Right renal cortex interstitium (tissue), 3 donors: Measurements from ENCODE around the gene ETV7. TPM values are rescaled to one million over a fixed set of nuclear protein-coding genes. Genes with fewer than 3 reads are reported as not detected.
"Not testable (repeated sequence)": the region's sequence is repeated elsewhere in the genome, so short reads cannot be mapped to it uniquely, and the experiment has no call there.

Source experiments
- DNase-seq, 3 donors: peaks; one replicate each; pipeline ENCODE4 v3.0.0-alpha.2; 2013; ENCODE audit warnings: low read depth in 3 of 3, low spot score in 2 of 3
- polyA plus RNA-seq, 3 donors: library from polyadenylated mRNA; unstranded; fragments of 120-200 nt; gene quantifications; one replicate each; pipeline ENCODE4 v1.2.1, GENCODE V29; 2013; ENCODE audit not compliant: insufficient read length in 3 of 3

Gene ETV7
- polyA plus RNA-seq, 3 donors: 0.08 to 0.11 TPM; not detected in 1

DNA sequence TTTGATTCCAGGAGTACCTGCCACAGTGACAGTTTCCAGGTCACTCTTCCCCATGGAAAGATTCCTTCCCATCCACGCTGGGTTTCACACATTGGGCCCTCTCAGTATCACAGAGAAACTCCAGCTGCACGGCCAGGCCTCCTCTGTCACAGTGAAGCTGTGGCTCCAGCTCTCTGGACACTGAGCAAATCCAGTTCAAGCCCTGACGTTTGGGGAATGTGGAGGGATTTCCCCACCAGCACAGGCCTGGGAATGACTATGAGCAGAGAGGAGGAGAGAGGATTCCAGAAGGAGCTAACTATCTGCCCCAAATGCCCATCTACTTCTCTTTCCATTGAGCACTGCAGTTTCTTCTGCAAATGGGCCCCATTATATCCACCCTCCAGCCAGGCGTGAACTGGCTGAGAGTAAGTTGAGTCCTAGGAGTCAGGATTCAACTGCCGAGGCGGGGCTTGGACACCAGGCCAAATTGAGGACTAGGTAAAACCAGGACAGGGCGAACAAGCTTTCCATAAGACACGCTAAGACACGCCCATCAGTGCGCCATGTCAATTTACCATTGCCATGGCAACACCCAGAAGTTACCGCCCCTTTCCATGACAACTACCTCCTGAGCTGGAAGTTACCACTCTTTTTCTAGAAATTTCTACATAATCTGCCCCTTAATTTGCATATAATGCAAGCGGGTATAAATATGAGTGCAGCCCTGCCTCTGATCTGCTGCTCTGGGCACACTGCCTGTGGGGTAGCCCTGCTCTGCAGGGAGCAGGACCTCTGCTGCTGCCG, 41.6 kb downstream of the ETV7 start:
- no peak for DNase-seq

DNA sequence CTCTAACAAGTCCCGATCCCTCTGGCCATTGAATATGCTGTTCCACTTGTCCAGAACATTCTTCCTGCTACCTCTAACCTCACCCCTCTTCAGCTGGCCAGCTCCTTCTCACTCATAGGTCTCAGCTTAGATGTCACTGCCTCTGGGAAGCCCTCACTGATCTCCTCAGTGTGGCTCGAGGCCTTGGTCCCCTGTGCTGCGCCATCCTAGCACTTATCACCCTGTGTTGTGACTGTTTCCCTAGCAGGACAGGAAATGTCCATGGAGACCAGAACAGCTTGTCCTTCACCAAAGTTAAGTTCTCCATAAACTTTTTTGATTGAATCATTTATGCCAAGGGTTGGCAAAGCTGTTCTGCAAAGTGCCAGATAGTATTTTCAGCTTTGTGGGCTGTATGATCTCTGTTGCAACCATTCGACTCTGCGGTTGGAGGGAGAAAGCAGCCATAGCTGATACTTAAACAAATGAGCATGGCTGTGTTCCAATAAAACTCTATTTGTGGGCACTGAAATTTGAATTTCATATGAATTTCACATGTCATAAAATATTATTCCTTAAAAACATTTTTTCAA, 44.3 kb downstream of the ETV7 start:
- DNase-seq: no peak

DNA sequence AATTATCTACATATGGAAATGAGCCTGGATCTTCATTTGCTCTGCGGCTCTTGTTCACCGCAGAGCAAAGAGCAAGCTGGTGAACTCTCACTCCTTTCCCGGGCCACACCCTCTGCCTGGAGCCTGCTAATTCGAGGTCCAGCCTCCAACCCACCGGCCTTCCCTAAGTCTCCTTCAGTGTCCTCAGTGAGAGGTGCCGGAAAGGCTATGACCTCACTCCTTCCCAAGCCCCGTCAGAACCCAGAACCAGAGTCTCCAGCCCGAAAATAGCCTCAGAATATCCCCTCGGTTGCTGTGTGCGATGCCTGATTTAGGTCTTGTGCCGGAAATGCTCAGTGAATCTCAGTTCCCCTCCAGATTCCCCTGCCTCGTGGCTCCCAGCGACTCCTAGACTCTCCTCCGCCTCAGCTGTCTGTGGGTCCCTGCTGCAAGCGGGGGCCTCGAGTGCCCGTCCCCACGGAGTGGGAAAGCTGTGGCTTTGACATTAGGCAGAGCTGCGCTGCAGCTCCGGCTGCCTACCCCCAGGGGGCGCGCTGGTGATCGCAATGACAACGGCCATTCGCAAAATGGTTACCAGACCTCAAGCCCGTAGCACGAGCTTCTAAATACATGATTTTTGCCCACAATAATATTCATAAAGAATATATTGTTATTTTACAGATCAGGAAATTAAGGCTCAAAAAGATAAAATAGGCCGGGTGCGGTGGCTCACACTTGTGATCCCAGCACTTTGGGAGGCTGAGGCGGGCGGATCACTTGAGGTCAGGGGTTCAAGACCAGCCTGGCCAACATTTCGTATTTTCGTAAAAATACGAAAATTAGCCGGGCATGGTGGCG, 46.6 kb downstream of the ETV7 start:
- DNase-seq: no peak

DNA sequence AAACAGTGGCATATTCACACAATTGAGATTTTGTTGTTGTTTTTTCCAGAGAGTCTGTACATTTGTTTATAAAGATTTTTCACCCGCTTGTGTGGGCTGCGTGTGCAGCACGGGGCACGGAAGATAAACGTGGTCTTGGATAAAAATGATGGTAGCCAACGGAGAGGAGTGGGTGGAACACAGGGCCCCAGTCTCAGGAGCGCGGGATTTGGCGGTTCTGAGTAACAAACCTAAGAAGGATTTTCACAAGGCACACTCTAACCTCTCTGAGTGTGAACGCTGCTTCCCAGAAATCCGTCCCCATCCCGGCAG, 47.2 kb downstream of the ETV7 start:
- no peak for DNase-seq

DNA sequence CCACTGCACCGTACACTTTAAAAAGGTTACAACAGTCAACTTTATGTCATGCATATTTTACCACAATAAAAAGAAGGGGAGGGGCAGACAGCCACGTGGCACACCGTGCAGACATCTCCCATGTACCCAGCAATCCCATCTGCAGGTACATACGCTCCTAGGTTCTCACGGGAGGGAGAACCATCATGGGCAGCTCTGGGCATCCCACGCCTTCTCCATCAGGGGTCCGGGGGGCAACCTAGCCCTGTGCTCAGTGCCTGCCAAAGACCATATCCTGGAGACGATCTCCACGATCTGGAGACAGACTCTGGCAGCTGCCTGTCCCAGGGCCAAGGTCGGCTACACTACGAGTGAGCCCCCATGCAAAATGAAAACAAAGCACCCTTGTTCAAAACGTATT, 48.3 kb downstream of the ETV7 start:
- DNase-seq: no peak

DNA sequence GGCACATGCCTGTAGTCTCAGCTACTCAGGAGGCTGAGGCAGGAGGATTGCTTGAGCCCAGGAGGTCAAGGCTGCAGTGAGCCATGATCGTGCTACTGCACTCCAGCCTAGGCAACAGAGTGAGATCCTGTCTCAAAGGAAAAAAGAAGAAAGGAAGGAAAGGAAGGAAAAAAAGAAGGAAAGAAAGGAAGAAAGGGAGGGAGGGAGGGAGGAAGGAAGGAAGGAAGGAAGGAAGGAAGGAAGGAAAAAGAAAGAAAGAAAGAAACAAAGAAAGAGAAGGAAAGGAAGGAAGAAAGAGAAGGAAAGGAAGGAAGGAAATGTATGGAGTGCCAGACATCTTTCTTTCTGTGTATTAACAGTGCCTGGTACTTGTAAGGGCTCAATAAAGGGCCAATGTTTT, 49.2 kb downstream of the ETV7 start:
- not testable (repeated sequence) for DNase-seq

DNA sequence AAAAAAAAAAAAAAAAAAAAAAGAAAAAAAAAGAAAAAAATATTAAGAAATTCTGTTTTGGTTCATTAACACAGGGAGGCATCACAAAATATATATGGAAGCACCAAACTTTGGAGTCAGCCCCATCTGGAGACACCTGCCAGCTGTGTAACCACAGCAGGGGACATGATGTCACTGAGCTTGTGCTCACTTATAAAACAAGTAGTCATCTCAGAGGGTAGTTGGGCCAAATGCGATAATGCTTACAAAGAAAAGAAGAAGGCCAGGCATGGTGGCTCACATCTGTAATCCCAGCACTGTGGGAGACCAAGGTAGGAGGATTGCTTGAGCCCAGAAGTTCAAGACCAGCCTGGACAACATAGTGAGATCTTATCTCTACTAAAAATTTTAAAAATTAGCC, 49.7 kb downstream of the ETV7 start:
- no peak for DNase-seq

DNA sequence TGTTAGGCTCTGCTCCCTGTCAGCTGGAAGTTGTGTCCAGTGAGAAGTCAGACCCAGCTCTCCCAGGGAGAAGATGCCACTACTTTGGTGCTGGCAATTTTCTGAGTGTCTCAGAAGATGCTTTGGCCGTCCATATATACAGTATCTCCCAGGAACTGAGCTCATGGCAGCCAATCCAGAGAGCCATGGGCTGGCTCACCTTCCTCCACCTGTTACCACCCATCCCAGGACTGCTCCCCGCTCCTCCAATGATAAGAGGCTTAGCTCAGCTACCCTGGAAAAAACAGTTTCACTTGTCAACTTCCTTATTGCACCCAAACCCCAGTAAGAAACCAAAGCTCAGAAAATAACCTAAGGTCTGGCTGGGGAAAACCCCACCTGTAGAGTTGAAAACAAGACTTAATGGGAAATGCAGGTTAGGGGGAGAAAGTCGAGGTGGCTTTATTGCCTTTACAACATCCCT, 50.7 kb downstream of the ETV7 start, which contains the start of gene BNIP5:
Gene BNIP5 (minus strand): TSS at position 110 of the 463 bp plus-strand sequence. CDS start 6,198 bp downstream, outside the sequence.
- no peak for DNase-seq

DNA sequence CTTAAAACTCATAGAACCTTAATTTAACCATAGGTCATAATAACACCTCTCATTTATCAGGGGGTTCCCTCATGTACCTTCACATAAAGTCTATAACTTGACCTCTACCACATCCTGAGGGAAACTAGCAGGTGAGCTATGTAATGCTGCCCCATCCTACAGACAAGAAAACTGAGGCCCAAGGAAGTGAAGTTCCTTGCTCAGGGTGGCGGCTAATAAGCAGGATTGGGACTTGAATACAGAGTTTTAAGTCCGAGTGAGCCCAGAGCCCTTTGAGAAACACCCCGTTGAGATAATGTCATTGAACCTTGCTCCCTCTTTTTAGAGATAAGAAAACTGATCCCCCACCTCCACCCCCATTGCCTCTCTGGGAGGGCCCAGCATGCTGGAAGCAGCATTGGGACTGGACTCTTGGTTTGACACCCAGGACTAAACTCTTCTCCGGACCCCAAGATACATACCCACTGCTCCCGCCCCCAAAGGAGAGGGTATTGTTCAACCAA, 51.2 kb downstream of the ETV7 start:
- DNase-seq: no peak

DNA sequence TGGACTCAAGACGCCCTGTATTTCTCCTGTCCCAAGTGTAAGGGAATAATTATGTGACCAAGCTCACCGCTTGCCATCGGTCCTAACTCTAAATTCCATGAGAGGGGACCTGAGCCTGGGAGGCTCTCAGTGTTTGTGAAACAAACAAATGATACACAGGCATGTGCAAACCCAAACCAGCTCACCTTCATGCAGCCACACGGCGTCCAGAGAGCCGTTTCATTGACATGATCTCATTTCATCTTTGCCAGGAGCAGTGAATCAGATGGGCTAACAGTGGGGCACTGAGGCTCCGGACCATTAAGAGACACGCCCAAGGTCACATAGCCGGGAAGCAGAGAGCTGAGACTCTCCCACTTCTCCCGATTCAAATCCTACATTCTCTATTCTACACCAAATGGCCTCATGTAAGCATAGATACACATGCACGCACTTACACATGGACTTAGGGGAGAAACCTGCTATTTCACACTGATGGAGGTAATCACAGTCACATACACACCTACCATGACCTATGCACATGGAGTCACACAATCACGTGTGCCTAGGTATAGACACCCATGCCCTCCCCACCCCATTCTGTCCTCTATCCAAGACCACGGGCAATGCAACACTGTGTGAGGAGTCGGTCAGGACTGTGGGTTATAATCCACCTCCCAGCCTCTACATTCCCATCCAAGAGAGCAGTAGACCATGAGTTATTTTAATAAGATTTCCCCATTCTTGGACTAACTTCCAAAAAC, 51.8 kb downstream of the ETV7 start:
- no peak for DNase-seq

DNA sequence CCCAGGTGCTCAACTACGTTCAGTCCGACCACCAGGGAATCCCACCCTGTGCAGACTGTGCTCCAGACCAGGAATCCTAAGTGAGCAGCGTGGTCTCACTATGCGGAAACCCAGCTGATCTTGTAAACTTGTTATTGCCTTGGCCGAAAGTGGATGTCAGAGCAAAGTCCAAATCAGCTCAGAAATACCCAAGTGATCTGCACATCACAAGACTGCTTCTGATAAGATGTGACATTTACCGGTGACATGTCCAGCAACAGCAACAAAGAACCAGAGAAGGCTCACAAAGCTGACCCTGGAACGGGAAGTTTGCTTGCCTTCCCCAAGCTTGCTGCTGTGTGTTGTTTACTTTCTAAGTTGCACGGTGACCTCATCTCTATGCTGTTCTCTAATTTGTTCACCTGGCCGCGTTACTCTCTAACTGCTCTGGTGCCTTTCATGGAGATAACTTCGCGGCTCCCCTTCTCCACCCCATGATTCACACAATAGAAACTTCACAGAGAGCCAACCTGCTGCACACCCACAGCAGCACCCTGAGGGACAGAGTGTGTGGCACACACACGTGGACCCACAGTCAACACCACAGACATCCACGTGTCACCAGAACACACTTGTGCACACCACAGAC, 52.5 kb downstream of the ETV7 start:
- no peak for DNase-seq

DNA sequence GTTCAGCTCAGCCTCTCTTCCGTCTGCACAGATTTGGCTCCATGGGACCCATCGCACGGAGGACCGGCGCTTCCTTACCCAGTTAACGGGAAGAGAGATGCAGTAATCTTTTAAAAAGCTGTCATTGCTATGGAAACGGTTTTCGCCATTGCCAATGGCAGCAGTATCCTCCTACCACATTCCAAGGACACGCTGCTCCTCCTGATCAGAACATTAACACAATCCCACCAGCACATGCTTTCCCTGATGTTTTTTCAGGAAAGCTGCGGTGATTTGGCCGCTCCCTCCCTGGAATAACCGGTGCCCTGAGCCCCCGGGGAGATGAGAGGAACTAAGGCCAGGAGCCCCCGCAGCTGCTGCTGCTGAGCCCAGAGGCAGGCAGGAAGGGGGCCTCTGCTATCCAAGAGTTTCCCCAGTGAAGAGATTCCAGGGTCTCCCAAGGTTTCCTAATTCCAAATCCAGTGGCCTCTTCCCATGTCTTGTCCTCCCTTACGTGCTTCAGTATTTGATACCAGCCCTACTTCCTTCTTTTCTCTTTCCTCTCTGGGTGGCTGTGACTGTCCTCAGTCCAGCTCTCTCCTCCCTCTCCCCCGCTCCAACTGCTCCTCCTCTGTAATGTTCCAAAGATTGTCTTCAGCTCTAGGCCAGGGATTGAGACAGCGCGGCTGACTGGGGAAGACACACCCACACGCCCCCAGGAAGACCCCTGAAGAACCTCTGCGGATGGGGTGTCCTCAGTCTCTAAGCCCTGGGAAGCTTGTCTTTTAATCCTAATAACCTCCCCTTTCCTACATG, 53.3 kb downstream of the ETV7 start:
- no peak for DNase-seq

DNA sequence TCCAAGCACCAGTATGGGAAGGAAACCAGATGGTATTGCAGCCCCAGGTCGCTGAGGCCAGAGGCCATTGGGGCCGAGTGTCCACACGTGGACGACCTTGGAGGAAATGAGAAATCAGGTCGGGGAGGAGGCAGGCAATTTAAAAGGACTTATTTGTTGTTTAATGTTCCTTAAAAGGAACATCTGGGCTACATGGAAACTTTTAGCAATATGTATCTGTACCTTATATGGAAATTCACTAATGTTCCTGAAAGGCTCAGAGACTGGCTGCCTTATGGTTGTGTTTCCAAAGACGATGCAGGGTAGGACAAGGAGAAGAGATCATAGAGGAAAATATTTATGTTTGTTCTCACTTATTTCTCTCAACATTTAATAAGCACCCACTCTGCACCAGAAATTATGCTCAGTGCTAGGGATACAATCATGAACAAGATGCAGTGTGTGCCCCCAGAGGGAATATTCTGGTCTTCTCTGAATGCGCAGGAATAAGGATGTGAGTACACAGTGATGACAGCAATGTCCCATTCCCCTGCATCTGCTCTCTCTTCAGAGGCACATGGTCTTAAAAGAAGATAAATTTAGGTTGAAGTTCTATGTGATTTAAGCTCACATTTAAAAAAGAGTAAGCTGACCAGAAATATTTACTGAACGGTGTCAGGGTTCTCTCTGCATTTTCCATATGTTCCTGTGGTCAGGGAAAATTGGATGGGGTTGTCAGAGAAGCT, 54.1 kb downstream of the ETV7 start:
- no peak for DNase-seq

DNA sequence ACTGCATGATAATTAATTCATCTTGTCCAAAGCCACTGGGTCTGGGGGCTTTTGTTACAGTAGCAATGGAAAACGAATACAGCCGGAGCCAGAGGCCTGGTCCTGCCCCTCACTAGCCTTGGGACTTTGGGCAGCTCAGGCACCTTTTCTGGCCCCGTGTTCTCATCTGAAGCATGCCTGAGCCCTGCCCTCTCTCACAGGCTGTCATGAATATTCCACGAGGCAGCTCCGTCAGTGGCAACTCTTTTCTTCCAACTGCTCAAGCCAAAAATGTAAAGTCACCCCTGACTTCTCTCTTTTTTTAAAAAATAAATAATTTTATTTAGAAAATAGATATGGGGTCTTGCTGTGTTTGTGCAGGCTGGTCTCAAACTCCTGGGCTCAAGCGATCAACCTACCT, 56.1 kb downstream of the ETV7 start:
- no peak for DNase-seq

DNA sequence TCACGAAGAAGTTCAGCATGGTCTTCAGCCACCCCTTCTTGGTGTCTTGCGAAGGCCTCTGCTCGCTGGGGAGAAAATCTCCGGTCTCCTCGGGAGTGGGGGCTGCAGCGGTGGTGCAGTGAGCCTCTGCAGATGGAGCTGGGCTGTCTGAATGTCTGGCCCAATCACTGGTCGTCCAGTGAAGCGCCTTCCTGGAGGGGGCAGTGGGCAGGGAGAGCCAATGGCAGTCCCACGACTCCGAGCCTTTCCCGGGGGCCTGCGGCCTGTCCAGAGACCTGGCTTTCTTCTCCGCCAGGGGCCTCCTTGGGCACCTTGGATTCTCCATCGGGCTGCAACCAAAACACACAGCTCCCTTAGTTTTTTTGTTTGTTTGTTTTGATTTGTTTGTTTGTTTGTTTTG, 57.1 kb downstream of the ETV7 start:
- DNase-seq: no peak

DNA sequence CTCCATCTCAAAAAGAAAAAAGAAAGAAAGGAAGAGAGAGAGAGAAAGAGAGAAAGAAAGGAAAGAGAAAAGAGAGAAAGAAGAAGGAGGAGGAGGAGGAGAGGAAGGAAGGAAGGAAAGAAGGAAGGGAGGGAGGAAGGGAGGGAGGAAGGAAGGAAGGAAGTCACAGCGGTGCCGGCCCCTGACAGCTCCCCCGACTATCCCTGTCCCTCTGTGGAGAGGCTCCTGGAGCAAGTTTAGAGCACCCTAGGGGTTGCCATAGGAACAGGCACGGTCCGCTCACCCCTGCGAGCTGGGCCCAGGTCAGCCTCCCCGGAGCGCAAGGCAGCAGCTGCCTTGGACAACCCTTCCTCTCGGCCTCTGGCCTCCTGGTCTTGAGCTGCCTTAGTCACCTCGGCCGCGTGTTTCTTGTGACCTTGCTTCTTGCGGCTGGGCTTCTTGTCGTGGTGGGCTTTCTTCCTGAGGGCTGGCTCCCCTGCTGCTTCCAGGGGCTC, 57.6 kb downstream of the ETV7 start:
- DNase-seq: no peak

DNA sequence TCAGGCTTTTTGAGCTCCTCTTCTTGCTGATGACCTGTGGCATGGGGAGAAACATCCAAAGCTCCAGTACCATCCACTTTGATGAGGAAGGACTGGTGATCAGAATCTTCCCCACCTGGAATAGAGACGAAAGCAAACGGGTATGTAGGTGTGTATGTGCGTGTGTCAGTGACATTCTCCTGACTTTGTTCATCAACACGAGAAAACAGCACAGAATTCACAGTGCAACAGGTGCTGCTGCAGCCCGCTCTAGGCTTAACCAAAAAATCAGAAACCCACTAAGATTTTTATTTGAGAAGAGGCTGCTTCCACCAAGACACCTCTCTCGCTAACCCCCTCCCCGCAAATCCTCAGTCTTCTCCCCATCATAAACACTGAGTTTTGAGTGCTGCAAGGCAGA, 58.9 kb downstream of the ETV7 start:
- DNase-seq: no peak

DNA sequence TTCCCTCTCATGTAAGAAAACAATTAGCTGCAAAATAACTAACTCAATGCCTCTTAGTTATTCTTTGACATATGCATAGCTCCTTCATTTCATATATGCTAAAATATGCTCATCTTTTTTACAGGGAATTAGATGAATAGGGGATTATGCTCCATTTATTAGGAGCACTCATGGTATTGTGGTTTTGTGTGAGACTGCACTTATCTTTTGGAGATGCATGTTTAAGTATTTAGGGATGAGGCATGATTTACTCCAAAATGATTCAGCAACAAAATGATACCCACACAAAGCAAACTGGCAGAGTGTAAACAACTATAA, 59.6 kb downstream of the ETV7 start:
- no peak for DNase-seq
